Fibroblast of mammary gland (primary cell): ENCODE results near the gene NXPH3.

ENCODE experiments used
- DNase-seq: peaks from one replicate; pipeline ENCODE4 v3.0.0-alpha.2; 2010; ENCODE audit warnings: low read depth
- H3K4me3 ChIP-seq: 2 replicates; pipeline ENCODE4 v1.5.1; 2011; ENCODE audit warnings: low read depth, mild to moderate bottlenecking, low read length, moderate library complexity; ENCODE audit not compliant: control insufficient read depth
- TF ChIP-seq, protein P1 (sequence below): conservative IDR thresholded peaks from 2 replicates; pipeline ENCODE4 v1.5.1; 2011; ENCODE audit warnings: low read depth, low read length, inconsistent platforms; ENCODE audit not compliant: control insufficient read depth, insufficient read depth

Gene NXPH3

DNA sequence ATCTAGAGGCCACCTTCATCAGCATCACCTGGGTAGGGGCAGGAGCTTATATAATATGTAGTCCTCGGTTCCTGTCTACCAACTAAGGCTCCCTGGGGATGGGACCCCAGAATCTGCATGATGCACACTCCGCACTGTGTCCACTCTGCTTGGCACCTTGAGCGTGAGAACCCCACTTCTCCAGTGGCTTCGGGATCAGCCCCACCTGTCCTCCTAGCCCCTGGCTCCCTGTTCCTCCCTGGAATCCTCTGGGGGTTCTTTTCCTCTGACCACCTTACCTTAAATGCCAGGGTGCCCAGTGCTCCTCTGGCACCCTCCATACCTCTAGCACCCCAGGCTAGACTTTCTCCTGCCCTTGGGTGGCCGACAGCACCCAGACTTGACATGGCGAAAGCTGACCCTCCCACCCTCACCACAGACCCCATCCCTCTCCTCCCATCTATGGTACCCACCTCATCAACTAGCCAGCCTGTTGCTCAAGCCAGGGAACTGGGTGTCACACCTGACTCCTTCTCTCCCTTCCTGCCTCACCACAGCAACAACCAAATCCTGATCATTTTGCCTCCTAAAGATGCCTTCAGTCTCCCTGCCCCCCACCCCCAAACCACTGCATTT, 2.8 kb upstream of the NXPH3 start:
- DNase-seq = no peak
- TF ChIP-seq, protein P1, sequence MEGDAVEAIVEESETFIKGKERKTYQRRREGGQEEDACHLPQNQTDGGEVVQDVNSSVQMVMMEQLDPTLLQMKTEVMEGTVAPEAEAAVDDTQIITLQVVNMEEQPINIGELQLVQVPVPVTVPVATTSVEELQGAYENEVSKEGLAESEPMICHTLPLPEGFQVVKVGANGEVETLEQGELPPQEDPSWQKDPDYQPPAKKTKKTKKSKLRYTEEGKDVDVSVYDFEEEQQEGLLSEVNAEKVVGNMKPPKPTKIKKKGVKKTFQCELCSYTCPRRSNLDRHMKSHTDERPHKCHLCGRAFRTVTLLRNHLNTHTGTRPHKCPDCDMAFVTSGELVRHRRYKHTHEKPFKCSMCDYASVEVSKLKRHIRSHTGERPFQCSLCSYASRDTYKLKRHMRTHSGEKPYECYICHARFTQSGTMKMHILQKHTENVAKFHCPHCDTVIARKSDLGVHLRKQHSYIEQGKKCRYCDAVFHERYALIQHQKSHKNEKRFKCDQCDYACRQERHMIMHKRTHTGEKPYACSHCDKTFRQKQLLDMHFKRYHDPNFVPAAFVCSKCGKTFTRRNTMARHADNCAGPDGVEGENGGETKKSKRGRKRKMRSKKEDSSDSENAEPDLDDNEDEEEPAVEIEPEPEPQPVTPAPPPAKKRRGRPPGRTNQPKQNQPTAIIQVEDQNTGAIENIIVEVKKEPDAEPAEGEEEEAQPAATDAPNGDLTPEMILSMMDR = no peak
- no peak overlapping the region for H3K4me3 ChIP-seq

- TF ChIP-seq, protein P1 = no peak
- no peak overlapping the region for H3K4me3 ChIP-seq
- DNase-seq = peak; percentile 53
Observed at GRCh38 chr17:49573510-49574322, 2.0 kb upstream of the NXPH3 start.

GRCh38 chr17:49574323-49574781, 1.3 kb upstream of the NXPH3 start:
- no peak for DNase-seq
- H3K4me3 ChIP-seq = no peak overlapping the region
- TF ChIP-seq, protein P1 = no peak

DNA sequence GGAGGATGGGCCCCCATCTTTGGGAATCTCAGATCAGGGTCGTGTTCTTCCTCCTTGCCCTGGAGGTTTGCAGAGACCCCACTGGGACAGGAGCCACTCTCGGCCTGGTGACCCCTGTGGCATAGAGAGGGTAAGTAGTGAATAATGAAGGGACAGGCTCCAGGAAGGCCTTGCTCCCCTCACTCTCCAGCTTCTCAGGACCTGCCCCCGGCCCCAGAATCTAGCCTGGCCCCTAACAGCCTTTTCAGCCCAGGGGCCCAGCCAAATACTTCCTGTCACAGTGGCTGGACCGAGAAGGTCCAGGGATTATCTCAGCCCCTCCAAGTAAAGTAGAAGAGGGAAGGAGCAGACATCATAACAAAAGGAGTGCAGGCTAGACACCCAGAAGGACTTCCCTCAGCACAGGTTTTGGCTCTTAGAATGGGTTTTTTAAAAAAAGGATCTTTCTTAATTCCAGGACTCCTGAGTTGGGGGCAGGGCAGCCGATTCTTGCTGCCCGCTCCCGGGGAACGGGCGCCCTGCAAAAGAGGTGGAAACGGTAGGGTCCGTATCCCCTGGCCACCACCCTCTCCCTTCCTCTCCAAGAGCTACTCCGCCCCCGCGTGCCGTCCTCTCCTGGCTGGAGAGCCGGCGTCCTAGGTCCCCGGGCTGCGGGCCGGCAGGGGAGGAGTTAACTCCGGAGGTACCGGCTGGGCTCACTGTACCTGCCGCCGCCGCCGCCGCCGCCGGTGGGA, 559 bp upstream of the NXPH3 start:
- TF ChIP-seq, protein P1 = no peak
- DNase-seq = no peak
- peak overlapping the region; percentile 12 for H3K4me3 ChIP-seq

GRCh38 chr17:49576088-49576916, 631 bp downstream of the NXPH3 start:
- peak; percentile 27 for DNase-seq
- TF ChIP-seq, protein P1 = no peak

More at GRCh38 chr17:49576088-49576916, 631 bp downstream of the NXPH3 start:
- H3K4me3 ChIP-seq = peak overlapping the region; percentile 55
